Esophagus squamous epithelium (tissue), 5 donors: ENCODE measurements around the gene BMPER. TPM values are rescaled to one million over a fixed set of nuclear protein-coding genes. Genes with fewer than 3 reads are reported as not detected.

Experiments
- DNase-seq: peaks from one replicate; lab custom pipeline; 2025; lab: John Stamatoyannopoulos, UW
- H3K27ac ChIP-seq, 4 donors: fragments of 200-600 bp; sonication (generic); one replicate each; pipeline ENCODE4 v1.5.1; 2016 to 2019; ENCODE audit warnings: mild to moderate bottlenecking in 1 of 4
- H3K27me3 ChIP-seq, 4 donors: fragments of 200-600 bp; sonication (generic); 1 replicate in 3 of 4; 2 replicates in 1 of 4; pipeline versions ENCODE4 v1.5.1 to v1.6.0; 2017 to 2021; ENCODE audit warnings: antibody characterized with exemption in 1 of 4
- H3K36me3 ChIP-seq, 3 donors: fragments of 200-600 bp; sonication (generic); one replicate each; pipeline ENCODE4 v1.5.1; 2016 to 2019
- H3K4me1 ChIP-seq, 3 donors: fragments of 200-600 bp; sonication (generic); one replicate each; pipeline ENCODE4 v1.5.1; 2017 to 2019
- H3K4me3 ChIP-seq, 4 donors: fragments of 200-600 bp; sonication (generic); 1 replicate in 3 of 4; 2 replicates in 1 of 4; pipeline ENCODE4 v1.5.1; 2016 to 2019; ENCODE audit warnings: mild to moderate bottlenecking in 2 of 4, moderate library complexity in 1 of 4
- H3K9me3 ChIP-seq, 3 donors: fragments of 200-600 bp; sonication (generic); one replicate each; pipeline ENCODE4 v1.5.1; 2016 to 2019
- POLR2A ChIP-seq, 4 donors: fragments of 450-650 bp; IDR thresholded peaks; one replicate each; pipeline ENCODE4 v1.6.1; 2017; ENCODE audit warnings: antibody characterized with exemption in 4 of 4, mild to moderate bottlenecking in 4 of 4, moderate library complexity in 3 of 4
- WGBS, 2 donors: methylation state at CpG; one replicate each; pipeline ENCODE4 v1.1.5; 2018; 5-methylcytosine and 5-hydroxymethylcytosine counted together
- intact Hi-C: fragments of 100-400 bp; cut with DNase I; formaldehyde crosslinking; loops from one replicate; pipeline ENCODE4 v1.15.0; 2022
- total RNA-seq, 4 donors: library from RNA; depleted of rRNA; stranded (reverse); fragments of >200 nt; gene quantifications; one replicate each; pipeline ENCODE4 v1.1.0, GENCODE V29; 2016
- TF ChIP-seq, protein P1 (sequence below), 6 experiments: fragments of 450-650 bp in 4 of 6; fragments of 200-600 bp in 2 of 6; sonication (generic) in 2 of 6; IDR thresholded peaks; one replicate each; pipeline ENCODE4 v1.5.1; 2016 to 2019; ENCODE audit warnings: antibody characterized with exemption in 6 of 6, mild to moderate bottlenecking in 4 of 6, moderate library complexity in 4 of 6
- donor health status: DM: yes; HTN: yes; CAD: no.

The BMPER gene
- total RNA-seq: under 1 TPM; 0.11 to 0.76 (median 0.34) TPM

DNA sequence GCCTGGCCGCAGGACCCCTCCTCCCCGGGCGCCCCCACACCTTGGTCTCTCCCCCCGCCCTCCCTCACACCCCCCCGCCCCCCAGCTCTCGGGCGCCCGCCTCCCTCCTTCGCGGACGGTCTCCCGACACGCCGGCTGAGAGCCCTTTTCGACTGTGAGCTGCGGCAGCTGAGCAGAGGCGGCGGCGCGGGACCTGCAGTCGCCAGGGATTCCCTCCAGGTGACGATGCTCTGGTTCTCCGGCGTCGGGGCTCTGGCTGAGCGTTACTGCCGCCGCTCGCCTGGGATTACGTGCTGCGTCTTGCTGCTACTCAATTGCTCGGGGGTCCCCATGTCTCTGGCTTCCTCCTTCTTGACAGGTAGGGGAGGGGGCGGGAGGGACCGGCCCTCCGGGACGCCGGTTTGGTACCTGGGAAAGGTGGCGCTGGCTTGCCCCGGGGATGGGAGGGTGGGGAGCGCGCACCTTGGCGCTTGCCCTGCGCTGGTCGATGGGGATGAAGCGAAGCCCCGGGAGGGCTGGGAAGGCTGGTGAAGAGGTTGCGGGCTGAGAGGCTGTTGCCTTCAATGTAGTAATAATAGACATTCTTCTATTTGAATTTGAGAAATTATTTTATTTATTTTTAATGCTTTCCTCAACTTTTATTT is at the start of gene BMPER:
Gene BMPER, plus strand, starts transcription at position 151 of the 644 bp plus-strand sequence. Its CDS starts 75 bp downstream, at position 226.
- Histone ChIP-seq H3K4me1 (peaks cover 4 to 25% (median 7%) of the 10 kb centered on the region in 3 donors), H3K36me3 (no peaks in the 10 kb centered on the region), H3K4me3 (peak within 1 kb of the TSS; percentile 33 to 73 (median 56)), H3K27ac (peak within 1 kb of the TSS; percentile 26 to 72 (median 49)), H3K9me3 (no peaks in the 10 kb centered on the region), H3K27me3 (peaks cover 0 to 74% (median 2%) of the 10 kb centered on the region in 4 donors)
- TF ChIP-seq POLR2A (IDR thresholded peaks at IDR 0.05): no peak
- TF ChIP-seq, protein P1, sequence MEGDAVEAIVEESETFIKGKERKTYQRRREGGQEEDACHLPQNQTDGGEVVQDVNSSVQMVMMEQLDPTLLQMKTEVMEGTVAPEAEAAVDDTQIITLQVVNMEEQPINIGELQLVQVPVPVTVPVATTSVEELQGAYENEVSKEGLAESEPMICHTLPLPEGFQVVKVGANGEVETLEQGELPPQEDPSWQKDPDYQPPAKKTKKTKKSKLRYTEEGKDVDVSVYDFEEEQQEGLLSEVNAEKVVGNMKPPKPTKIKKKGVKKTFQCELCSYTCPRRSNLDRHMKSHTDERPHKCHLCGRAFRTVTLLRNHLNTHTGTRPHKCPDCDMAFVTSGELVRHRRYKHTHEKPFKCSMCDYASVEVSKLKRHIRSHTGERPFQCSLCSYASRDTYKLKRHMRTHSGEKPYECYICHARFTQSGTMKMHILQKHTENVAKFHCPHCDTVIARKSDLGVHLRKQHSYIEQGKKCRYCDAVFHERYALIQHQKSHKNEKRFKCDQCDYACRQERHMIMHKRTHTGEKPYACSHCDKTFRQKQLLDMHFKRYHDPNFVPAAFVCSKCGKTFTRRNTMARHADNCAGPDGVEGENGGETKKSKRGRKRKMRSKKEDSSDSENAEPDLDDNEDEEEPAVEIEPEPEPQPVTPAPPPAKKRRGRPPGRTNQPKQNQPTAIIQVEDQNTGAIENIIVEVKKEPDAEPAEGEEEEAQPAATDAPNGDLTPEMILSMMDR (IDR thresholded peaks at IDR 0.05): no peak
- intact Hi-C loops: no loop called here
- WGBS, 2 donors: 13 to 22% methylated on average over 8 to 10 of the region's 47 CpGs
- DNase-seq: no peak

DNA sequence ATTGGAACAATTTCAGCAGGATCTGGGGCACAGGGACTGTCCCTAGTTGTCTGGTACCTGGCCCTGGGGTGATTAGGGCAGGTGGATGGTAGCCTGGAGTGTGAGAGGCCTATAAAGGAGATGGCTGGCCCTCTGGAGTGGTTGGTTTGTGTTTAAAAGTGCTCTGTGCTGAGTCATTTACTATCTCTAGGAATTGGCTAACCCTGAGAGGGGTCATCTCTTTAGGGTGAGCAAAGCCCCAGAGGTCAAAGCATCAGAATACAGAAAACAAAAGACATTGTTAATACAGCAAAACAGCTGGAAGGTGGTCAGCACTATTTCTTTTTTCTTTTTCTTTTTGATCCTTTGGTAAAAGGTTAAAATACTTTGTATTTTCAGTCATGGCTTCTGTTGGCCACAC is 43.4 kb upstream of the BMPER start:
- intact Hi-C loops: no loop called here
- Histone ChIP-seq H3K27ac (no peak overlapping the region), H3K4me3 (no peak overlapping the region), H3K36me3 (no peaks in the 10 kb centered on the region), H3K4me1 (no peaks in the 10 kb centered on the region), H3K9me3 (no peaks in the 10 kb centered on the region), H3K27me3 (no peaks in the 10 kb centered on the region)
- no peak for DNase-seq
- TF ChIP-seq POLR2A (IDR thresholded peaks at IDR 0.05): no peak
- TF ChIP-seq, protein P1 (IDR thresholded peaks at IDR 0.05): no peak

DNA sequence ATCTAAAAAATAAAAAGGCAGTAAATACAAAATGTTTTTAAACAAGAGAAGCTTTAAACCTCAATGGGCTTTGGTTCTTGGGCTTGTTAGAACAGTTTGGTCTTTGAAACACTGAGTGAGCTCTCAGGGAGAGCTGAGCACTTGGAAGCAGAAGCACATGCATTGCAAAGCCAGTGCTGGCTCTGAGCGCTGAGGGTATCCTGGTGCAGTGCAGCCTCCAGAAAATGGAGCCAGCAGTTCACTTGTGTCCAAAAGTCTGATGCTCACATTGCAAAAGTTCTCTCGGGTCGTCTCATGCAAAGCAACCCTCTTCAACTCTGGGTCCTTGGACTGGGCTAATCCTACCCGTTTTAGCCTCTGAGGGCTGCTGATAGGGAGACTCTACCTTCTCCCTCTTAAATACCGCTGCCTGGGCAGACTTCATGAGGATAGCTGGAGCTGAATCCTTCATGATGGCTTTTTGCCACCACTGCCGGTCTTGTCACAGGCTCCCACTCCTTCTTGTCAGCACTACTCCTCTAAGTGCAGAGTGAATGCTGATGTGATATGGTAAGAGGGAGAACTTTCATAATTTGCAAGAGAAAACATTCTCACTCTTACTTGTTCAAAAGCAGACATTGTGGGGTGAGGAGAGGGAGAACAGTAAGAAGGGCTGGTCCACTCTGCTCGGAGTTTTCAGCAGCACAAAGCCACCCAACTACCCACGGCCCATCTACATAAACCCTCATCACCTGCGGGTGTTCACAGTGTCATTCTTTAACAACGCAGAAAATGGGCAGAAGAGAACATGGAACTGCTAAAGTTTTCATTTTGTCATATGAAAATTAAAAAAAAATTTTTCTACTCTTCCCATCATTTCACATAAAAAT is 42.2 kb upstream of the BMPER start:
- intact Hi-C loops: no loop called here

DNA sequence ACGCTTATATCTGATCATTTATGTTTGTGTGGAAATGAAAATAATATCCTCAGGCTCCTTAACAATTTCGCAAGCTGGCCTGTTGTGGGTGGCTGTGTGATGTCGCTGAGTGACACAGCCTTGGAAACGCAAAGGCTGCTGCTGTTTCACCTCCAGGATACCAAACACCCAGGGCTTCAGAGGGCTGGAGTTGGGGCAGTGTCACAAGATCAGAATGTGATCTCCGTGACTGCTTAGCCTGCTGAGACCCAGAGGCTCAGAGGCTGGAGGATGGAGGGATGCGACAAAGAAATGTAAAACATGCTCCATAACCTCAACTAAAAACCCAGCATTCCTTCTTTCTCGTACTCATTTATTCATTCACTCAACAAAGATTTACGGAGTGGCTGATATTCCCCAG is 37.2 kb upstream of the BMPER start:
- Histone ChIP-seq H3K36me3 (no peaks in the 10 kb centered on the region), H3K9me3 (no peaks in the 10 kb centered on the region), H3K4me1 (no peaks in the 10 kb centered on the region), H3K27me3 (no peaks in the 10 kb centered on the region), H3K27ac (no peak overlapping the region), H3K4me3 (no peak overlapping the region)
- TF ChIP-seq, protein P1 (IDR thresholded peaks at IDR 0.05): no peak
- TF ChIP-seq POLR2A (IDR thresholded peaks at IDR 0.05): no peak
- 80 to 82% methylated on average over 8 of the region's 8 CpGs for WGBS, 2 donors
- intact Hi-C loops: no loop called here
- DNase-seq: no peak

More for the DNA sequence above, 42.2 kb upstream of the BMPER start:
- no peaks in the 10 kb centered on the region for H3K36me3 ChIP-seq
- H3K9me3 ChIP-seq: no peaks in the 10 kb centered on the region
- H3K4me1 ChIP-seq: no peaks in the 10 kb centered on the region
- WGBS, 2 donors: 69 to 80% methylated on average over 10 of the region's 10 CpGs
- no peak overlapping the region for H3K27ac ChIP-seq
- H3K4me3 ChIP-seq: no peak overlapping the region
- DNase-seq: no peak
- TF ChIP-seq, protein P1 (IDR thresholded peaks at IDR 0.05): no peak
- no peak for TF ChIP-seq POLR2A (IDR thresholded peaks at IDR 0.05)
- no peaks in the 10 kb centered on the region for H3K27me3 ChIP-seq

DNA sequence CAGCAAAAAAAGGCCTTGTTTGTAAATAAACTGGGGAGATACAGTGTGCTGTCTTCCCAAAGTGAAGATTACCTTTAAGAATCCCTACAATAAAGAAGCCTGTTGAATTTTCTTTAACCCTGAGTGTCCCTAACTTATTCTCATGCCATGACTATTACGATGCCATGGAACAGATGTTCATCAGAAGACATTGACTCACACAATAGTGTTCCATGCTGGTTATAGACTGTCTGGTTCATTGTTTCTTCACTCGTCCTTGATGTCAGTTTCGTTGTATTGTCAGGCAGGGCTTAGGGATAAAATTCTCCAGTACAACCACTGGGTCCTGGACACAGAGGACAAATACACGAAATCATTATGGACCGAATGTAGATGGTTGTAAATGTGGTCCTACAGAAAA is 36.2 kb upstream of the BMPER start:
- intact Hi-C loops: no loop called here
- no peaks in the 10 kb centered on the region for H3K4me1 ChIP-seq

More for the DNA sequence above, 36.2 kb upstream of the BMPER start:
- H3K9me3 ChIP-seq: no peaks in the 10 kb centered on the region
- H3K27me3 ChIP-seq: no peaks in the 10 kb centered on the region
- no peak for DNase-seq
- TF ChIP-seq, protein P1 (IDR thresholded peaks at IDR 0.05): no peak
- TF ChIP-seq POLR2A (IDR thresholded peaks at IDR 0.05): no peak
- H3K4me3 ChIP-seq: no peak overlapping the region
- H3K36me3 ChIP-seq: no peaks in the 10 kb centered on the region
- H3K27ac ChIP-seq: no peak overlapping the region
- 80 to 82% methylated on average over 5 of the region's 5 CpGs for WGBS, 2 donors
